Pancreas (tissue), 10 donors: Measurements from ENCODE around the gene NOS3. TPM values are rescaled to one million over a fixed set of nuclear protein-coding genes. Genes with fewer than 3 reads are reported as not detected.
A peak's percentile ranks its signal among the peaks of the same experiment; 100 is the strongest.

Experiments used
- ATAC-seq, 4 donors: fragments of 200-7000 bp; cut with Tn5 transposase; one replicate each; pipeline versions ENCODE4 v1.8.0 to v1.9.1; 2020; ENCODE audit warnings: mild to moderate bottlenecking in 4 of 4, moderate library complexity in 4 of 4
- DNase-seq, 6 donors: peaks; one replicate each; pipeline ENCODE4 v3.0.0-alpha.2; 2020
- FAIRE-seq: peaks from 2 replicates; lab custom pipeline; 2012; peaks lifted over from hg19 to GRCh38; lab: Jason Lieb, UNC
- H3K27ac ChIP-seq, 4 donors: fragments of 200-600 bp; sonication (generic); 1 replicate in 3 of 4; 2 replicates in 1 of 4; pipeline versions ENCODE4 v1.5.0 to v1.8.0; 2020
- H3K27me3 ChIP-seq, 4 donors: fragments of 200-600 bp; one replicate each; pipeline ENCODE4 v1.8.0; 2021
- H3K36me3 ChIP-seq, 3 donors: fragments of 200-600 bp; sonication (generic) in 1 of 3; one replicate each; pipeline versions ENCODE4 v1.5.0 to v1.8.0; 2020 to 2021
- H3K4me1 ChIP-seq, 3 donors: fragments of 200-600 bp; one replicate each; pipeline ENCODE4 v1.8.0; 2021
- H3K4me3 ChIP-seq, 4 donors: fragments of 200-600 bp; sonication (generic) in 2 of 4; one replicate each; pipeline versions ENCODE4 v1.5.0 to v1.8.0; 2020 to 2021
- H3K9me3 ChIP-seq, 4 donors: fragments of 200-600 bp; one replicate each; pipeline ENCODE4 v1.8.0; 2021
- WGBS, 2 donors: extraction: QIAGEN DNeasy Blood & Tissue Kit; methylation state at CpG; one replicate each; pipeline ENCODE4 v1.1.7; 2013; 5-methylcytosine and 5-hydroxymethylcytosine counted together
- intact Hi-C, 3 donors: fragments of 100-400 bp; cut with DNase I; formaldehyde crosslinking; loops; one replicate each; pipeline versions ENCODE4 v1.11.1 to v1.14.2; 2022
- polyA plus RNA-seq, 2 donors: library from polyadenylated mRNA; stranded (reverse); fragments of 200-250 nt; gene quantifications; one replicate each; pipeline ENCODE4 v1.2.3, GENCODE V29; 2013
- total RNA-seq, 6 donors: library from RNA; stranded (reverse); fragmentation: NEBNext Ultra II Directional in 4 of 6; extraction: Animal tissue kit (Norgen Biotek cat#: 25700) in 4 of 6; gene quantifications; one replicate each; pipeline versions ENCODE4 v1.2.1 to v1.2.4, GENCODE V29; 2021 to 2023
- TF ChIP-seq, protein P1 (sequence below), 4 donors: fragments of 200-600 bp; sonication (generic) in 3 of 4; IDR thresholded peaks; one replicate each; pipeline versions ENCODE4 v1.5.0 to v1.8.0; 2021; ENCODE audit warnings: antibody characterized with exemption in 4 of 4
- donor health status: healthy with polysubstance abuse.
- donor health status: DM: no; HTN: no; CAD: no; lungs with moderate emphysema.
- donor health status: DM: no; HTN: no; CAD: no.
- donor health status: control.
- donor health status: control.
- donor health status: Bipolar disorder and iron deficiency.
- donor health status: DM: yes; HTN: yes; CAD: no.
- donor health status: DM: no; HTN: no; CAD: no.
- donor health status: DM: no; HTN: no; CAD: no.
- donor health status: DM: yes; HTN: yes; CAD: no.

NOS3 gene
- total and polyA plus RNA-seq, 8 donors: 1.0 to 12.5 (median 3.5) TPM

DNA sequence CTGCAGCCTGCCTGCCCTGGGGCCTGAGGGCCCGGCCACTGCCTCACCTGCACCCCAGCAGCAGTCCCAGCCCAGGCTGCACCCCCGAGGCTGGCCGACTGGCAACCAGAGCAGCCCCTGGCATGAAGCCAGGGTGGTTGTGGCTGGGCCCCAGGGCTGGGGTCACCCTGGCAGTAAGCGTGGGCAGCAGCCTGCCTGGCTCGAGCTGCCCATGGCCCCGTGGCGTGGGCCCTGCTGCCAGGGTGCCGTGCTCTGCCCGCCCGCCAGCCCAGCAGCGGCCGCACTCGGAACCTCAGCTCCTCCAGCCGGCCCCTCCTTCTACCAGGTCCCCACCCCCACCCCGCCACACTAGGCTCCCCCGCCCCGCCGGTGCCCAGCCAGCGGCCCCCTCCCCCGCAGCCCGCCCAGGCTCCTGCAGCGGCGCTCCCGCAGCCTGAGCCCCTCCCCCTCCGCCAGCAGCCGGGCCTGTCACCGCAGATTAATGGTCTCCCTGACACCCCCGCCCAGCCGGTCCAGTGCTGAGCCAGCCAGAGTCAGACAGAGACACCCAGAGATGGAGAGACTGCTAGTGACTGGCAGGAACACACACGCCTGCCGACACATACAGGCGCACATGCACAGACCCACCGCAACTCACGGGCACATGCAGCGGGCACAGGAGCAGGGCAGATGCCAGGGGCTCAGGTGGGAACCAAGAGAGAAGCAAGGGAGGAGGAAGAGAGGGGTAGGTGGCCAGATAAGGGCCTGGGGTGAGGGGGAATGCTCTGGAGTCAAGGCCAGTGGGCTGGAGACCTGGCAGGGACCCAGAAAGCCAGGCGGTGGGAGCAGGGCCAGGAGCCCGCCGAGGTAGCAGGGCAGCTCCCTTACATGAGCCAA lies 35.1 kb upstream of the NOS3 start:
- WGBS, 2 donors: 12 to 32% methylated on average over 29 to 38 of the region's 38 CpGs
- Histone ChIP-seq H3K4me3 (peak overlapping the region in 2 of 4 donors; percentile 11 to 18), H3K9me3 (no peaks in the 10 kb centered on the region), H3K36me3 (no peaks in the 10 kb centered on the region), H3K4me1 (no peaks in the 10 kb centered on the region), H3K27ac (peak overlapping the region in 1 of 4 donors; percentile 5), H3K27me3 (no peaks in the 10 kb centered on the region)
- intact Hi-C loops: no loop called here
- TF ChIP-seq, protein P1, sequence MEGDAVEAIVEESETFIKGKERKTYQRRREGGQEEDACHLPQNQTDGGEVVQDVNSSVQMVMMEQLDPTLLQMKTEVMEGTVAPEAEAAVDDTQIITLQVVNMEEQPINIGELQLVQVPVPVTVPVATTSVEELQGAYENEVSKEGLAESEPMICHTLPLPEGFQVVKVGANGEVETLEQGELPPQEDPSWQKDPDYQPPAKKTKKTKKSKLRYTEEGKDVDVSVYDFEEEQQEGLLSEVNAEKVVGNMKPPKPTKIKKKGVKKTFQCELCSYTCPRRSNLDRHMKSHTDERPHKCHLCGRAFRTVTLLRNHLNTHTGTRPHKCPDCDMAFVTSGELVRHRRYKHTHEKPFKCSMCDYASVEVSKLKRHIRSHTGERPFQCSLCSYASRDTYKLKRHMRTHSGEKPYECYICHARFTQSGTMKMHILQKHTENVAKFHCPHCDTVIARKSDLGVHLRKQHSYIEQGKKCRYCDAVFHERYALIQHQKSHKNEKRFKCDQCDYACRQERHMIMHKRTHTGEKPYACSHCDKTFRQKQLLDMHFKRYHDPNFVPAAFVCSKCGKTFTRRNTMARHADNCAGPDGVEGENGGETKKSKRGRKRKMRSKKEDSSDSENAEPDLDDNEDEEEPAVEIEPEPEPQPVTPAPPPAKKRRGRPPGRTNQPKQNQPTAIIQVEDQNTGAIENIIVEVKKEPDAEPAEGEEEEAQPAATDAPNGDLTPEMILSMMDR (IDR thresholded peaks at IDR 0.05): no peak
- no peak for FAIRE-seq
- peak in 5 of 6 donors; percentile 49 to 82 (median 64) for DNase-seq
- ATAC-seq: peak; percentile 67 to 83 (median 80)

DNA sequence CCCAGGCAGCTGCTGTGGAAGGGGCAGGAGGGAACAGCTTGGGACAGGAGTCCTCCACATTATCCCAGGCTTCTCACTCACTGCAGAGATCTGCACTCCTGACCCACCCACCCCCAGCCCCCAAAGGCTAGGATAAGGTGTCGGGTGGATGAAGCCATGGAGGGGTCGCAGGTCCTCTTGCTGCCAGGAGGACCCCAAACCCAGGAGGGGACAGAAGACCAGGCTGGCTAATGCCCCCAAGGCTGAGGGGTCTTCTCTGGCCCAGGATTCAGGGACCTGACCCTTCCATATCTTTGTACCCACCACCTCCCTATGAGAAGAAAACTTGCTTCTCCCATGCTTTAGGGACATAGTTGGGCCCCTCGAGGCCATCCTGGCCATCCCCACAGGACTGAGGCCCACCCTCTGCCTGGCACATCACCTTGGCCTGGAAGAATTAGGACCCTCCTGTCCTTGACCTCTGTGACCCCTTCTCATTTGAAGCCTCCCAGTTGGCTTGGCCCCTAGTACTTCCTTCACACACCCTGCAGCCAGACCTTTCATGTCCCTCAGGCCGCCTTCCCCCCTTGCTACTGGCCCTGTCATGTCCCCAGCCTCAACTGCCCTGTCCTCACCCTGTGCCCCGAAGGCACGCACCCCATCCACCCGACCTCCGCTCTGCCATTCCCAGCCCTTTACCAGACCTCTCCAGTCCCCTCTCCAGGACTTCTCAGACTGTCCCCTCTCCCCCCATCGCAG lies 34.3 kb upstream of the NOS3 start:
- DNase-seq (no peak), FAIRE-seq (no peak), ATAC-seq (peak in 1 of 4 donors; percentile 19)
- intact Hi-C loops: no loop called here
- H3K9me3 ChIP-seq: no peaks in the 10 kb centered on the region
- no peaks in the 10 kb centered on the region for H3K27me3 ChIP-seq
- no peaks in the 10 kb centered on the region for H3K36me3 ChIP-seq
- H3K4me1 ChIP-seq: no peaks in the 10 kb centered on the region
- 84 to 91% methylated on average over 9 of the region's 9 CpGs for WGBS, 2 donors
- H3K27ac ChIP-seq: no peak overlapping the region
- H3K4me3 ChIP-seq: no peak overlapping the region
- TF ChIP-seq, protein P1 (IDR thresholded peaks at IDR 0.05): no peak

DNA sequence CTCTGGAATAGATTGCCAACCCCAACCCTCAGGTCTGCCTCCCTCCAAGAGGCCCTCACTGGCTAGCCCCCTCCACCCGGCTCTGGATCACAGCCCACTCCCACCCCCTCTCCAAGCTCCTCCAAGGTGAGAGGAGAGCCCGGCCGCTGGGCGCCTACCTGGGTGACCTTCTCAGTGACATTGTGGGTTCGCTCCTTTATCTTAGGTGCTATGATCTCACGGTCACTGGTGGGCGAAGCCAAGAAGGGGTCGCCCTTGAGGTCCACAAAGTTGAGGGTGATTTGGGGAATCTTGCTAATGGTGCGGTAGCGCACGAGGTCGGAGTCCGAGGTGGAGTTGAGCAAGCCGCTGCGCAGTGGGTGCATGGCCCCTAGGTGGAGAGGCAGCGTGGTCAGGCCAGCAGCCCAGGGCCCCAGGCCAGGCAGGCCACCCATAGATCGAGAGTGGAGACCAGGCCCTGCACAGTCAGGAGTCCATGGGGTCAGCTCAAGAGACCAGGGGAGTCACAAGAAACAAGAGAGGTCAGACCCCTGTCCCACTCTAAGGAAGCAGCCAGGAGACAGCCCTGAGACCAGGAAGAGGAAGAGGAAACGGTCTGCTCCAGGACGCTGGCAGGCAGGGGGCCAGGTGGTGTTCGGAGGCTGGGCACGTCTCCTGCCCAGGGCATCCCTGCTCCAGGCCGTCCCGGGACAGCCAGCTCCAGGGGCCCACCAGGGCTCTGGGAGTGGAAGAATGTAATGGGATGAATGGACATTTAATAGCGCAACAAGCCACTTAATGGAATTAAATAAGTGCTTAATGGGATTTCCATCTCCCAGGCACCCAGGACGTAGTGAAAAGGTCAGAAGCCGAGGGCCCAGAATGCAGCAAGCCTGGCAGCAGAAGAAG lies 33.4 kb upstream of the NOS3 start:
- H3K9me3 ChIP-seq: no peaks in the 10 kb centered on the region
- no peak overlapping the region for H3K4me3 ChIP-seq
- WGBS, 2 donors: 80 to 81% methylated on average over 26 of the region's 26 CpGs
- FAIRE-seq (no peak), DNase-seq (peak in 1 of 6 donors; percentile 60), ATAC-seq (no peak)
- no peaks in the 10 kb centered on the region for H3K36me3 ChIP-seq
- H3K4me1 ChIP-seq: no peaks in the 10 kb centered on the region
- no peak overlapping the region for H3K27ac ChIP-seq
- intact Hi-C loops: no loop called here
- TF ChIP-seq, protein P1 (IDR thresholded peaks at IDR 0.05): no peak
- no peaks in the 10 kb centered on the region for H3K27me3 ChIP-seq

DNA sequence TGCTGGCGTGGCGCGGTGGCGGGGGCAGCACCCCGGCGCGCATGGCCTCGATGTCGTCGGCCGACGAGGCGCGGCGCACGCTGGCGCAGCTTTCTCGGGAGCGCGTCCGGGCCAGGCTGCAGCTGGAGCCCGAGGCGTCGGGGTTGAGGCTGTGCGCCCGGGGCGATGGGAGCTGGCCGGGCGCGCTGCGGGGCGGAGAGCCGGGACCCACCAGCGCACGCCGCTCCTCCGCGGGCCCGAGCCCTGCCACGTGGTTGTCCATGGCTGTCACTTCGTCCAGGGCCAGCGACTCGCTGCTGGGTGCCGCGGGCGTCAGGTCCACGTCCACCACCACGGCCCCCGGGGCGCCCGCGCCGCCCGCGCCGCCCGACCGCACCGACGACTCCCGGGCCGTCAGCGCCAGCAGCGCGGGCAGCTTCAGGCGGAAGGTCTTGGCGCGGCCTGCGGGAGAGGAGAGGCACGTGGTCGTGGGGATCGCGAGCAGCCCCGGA lies 32.7 kb upstream of the NOS3 start:
- DNase-seq: peak in 1 of 6 donors; percentile 47

More for the DNA sequence above, 32.7 kb upstream of the NOS3 start:
- 28 to 31% methylated on average over 47 to 74 of the region's 74 CpGs for WGBS, 2 donors
- Histone ChIP-seq H3K27ac (no peak overlapping the region), H3K9me3 (no peaks in the 10 kb centered on the region), H3K36me3 (no peaks in the 10 kb centered on the region), H3K27me3 (no peaks in the 10 kb centered on the region), H3K4me3 (no peak overlapping the region), H3K4me1 (no peaks in the 10 kb centered on the region)
- ATAC-seq: no peak
- intact Hi-C loops: no loop called here
- TF ChIP-seq, protein P1 (IDR thresholded peaks at IDR 0.05): no peak
- FAIRE-seq: no peak
